K562 (cell line): ENCODE data around the gene MSX1.

Source experiments
- BACH1 ChIP-seq: fragments of 200-800 bp; sonication (Bioruptor generic); IDR thresholded peaks from 2 replicates; pipeline ENCODE4 v1.6.1; 2016; ENCODE audit warnings: missing genetic modification characterization, missing compliant biosample characterization
- CEBPB ChIP-seq: fragments of 450-650 bp; IDR thresholded peaks from 2 replicates; pipeline ENCODE4 v1.6.1; 2016; ENCODE audit warnings: missing genetic modification characterization, missing compliant biosample characterization
- CHD1 ChIP-seq: fragments of 200-600 bp; sonication (generic); IDR thresholded peaks from one replicate; pipeline ENCODE4 v1.6.1; 2012; ENCODE audit warnings: mild to moderate bottlenecking, moderate library complexity, low read length, inconsistent platforms
- CTCF ChIP-seq, 3 experiments: IDR thresholded peaks in 2 of 3; conservative IDR thresholded peaks in 1 of 3; 2 replicates each; pipeline ENCODE4 v1.5.1; 2011 to 2012; ENCODE audit warnings: low read length in 3 of 3, mild to moderate bottlenecking in 3 of 3, control low read depth in 2 of 3, improper control_type of control experiment in 1 of 3, inconsistent platforms in 1 of 3, low read depth in 1 of 3, mixed read lengths in 1 of 3, moderate library complexity in 1 of 3; ENCODE audit not compliant: insufficient read depth in 2 of 3
- E2F8 ChIP-seq: fragments of 450-650 bp; IDR thresholded peaks from 2 replicates; pipeline ENCODE4 v1.7.1; 2018; ENCODE audit warnings: mild to moderate bottlenecking, low read depth; ENCODE audit not compliant: partially characterized antibody
- MAFK ChIP-seq: IDR thresholded peaks from 2 replicates; pipeline ENCODE4 v1.6.1; 2011; ENCODE audit warnings: low read length, improper control_type of control experiment
- NCOA2 ChIP-seq, 2 experiments: fragments of 450-650 bp; IDR thresholded peaks; 2 replicates each; pipeline ENCODE4 v1.6.1; 2018; ENCODE audit warnings: mild to moderate bottlenecking in 2 of 2, moderate library complexity in 1 of 2; ENCODE audit not compliant: partially characterized antibody in 2 of 2
- POLR2AphosphoS5 ChIP-seq: IDR thresholded peaks from 2 replicates; pipeline ENCODE4 v1.6.1; 2011; ENCODE audit warnings: mild to moderate bottlenecking, low read depth, low read length, moderate library complexity; ENCODE audit not compliant: control insufficient read depth, insufficient read depth
- RAD21 ChIP-seq, 2 experiments: fragments of 250-450 bp in 1 of 2; fragments of 450-650 bp in 1 of 2; sonication (Bioruptor Pico) in 1 of 2; formaldehyde crosslinking in 1 of 2; IDR thresholded peaks in 1 of 2; conservative IDR thresholded peaks in 1 of 2; 2 replicates each; pipeline versions ENCODE4 v1.4.0 to v1.8.0; 2020 to 2022; ENCODE audit warnings: mild to moderate bottlenecking in 2 of 2, moderate library complexity in 1 of 2
- SMARCA4 ChIP-seq: fragments of 450-650 bp; IDR thresholded peaks from 2 replicates; pipeline ENCODE4 v1.6.1; 2016
- SREBF2 ChIP-seq: sonication (generic); formaldehyde crosslinking; IDR thresholded peaks from 2 replicates; pipeline ENCODE4 v1.4.0; 2020; ENCODE audit warnings: mild to moderate bottlenecking, missing genetic modification reagents
- TF ChIP-seq, protein P1 (sequence below): sonication (generic); formaldehyde crosslinking; IDR thresholded peaks from 2 replicates; pipeline ENCODE4 v1.4.0; 2020; ENCODE audit warnings: mild to moderate bottlenecking, missing genetic modification reagents
- TF ChIP-seq, protein P2 (sequence below): sonication (generic); formaldehyde crosslinking; IDR thresholded peaks from 2 replicates; pipeline ENCODE4 v1.8.1; 2023; ENCODE audit warnings: mild to moderate bottlenecking, missing genetic modification reagents, moderate library complexity
- TF ChIP-seq, protein P3 (sequence below), 2 experiments: fragments of 450-650 bp; formaldehyde crosslinking in 1 of 2; IDR thresholded peaks; 2 replicates each; pipeline versions ENCODE4 v1.4.0 to v1.6.1; 2014 to 2020; ENCODE audit warnings: mild to moderate bottlenecking in 2 of 2, borderline replicate concordance in 1 of 2, low read depth in 1 of 2

DNA sequence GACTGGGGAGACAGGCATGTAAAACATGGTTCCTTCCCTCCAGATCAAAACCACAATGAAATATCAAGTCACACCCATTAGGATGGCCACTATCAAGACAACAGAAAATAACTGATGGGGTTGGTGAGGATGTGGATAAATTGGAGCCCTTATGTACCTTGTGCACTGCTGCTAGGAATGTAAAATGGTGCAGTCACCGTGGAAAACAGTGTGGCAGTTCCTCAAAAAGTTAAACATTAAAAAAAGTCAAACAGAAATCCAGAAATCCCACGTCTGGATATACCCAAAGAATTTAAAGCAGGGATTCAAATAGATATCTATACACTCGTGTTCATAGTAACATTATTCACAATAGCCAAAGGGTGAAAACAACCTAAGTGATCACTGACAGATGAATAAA, 35.2 kb upstream of the MSX1 start:
- TF ChIP-seq CHD1 (no peak), NCOA2 (IDR thresholded peaks at IDR 0.05; ENCODE audit: partially characterized antibody in 2 of 2) (no peak), POLR2AphosphoS5 (no peak), RAD21 (CRISPR knock-in tag; conservative IDR thresholded peaks at IDR 0.05 in 1 of 2, IDR thresholded peaks at IDR 0.05 in 1 of 2) (no peak), CEBPB (no peak), CTCF (IDR thresholded peaks at IDR 0.05 in 2 of 3, conservative IDR thresholded peaks at IDR 0.05 in 1 of 3; ENCODE audit: insufficient read depth in 2 of 3, low read depth in 1 of 3, low read length in 3 of 3) (no peak), SREBF2 (no peak), E2F8 (no peak), MAFK (no peak), SMARCA4 (no peak), BACH1 (no peak)
- TF ChIP-seq, protein P1, sequence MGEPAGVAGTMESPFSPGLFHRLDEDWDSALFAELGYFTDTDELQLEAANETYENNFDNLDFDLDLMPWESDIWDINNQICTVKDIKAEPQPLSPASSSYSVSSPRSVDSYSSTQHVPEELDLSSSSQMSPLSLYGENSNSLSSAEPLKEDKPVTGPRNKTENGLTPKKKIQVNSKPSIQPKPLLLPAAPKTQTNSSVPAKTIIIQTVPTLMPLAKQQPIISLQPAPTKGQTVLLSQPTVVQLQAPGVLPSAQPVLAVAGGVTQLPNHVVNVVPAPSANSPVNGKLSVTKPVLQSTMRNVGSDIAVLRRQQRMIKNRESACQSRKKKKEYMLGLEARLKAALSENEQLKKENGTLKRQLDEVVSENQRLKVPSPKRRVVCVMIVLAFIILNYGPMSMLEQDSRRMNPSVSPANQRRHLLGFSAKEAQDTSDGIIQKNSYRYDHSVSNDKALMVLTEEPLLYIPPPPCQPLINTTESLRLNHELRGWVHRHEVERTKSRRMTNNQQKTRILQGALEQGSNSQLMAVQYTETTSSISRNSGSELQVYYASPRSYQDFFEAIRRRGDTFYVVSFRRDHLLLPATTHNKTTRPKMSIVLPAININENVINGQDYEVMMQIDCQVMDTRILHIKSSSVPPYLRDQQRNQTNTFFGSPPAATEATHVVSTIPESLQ (CRISPR knock-in tag) = no peak
- TF ChIP-seq, protein P2, sequence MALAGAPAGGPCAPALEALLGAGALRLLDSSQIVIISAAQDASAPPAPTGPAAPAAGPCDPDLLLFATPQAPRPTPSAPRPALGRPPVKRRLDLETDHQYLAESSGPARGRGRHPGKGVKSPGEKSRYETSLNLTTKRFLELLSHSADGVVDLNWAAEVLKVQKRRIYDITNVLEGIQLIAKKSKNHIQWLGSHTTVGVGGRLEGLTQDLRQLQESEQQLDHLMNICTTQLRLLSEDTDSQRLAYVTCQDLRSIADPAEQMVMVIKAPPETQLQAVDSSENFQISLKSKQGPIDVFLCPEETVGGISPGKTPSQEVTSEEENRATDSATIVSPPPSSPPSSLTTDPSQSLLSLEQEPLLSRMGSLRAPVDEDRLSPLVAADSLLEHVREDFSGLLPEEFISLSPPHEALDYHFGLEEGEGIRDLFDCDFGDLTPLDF (CRISPR knock-in tag) = no peak
- TF ChIP-seq, protein P3, sequence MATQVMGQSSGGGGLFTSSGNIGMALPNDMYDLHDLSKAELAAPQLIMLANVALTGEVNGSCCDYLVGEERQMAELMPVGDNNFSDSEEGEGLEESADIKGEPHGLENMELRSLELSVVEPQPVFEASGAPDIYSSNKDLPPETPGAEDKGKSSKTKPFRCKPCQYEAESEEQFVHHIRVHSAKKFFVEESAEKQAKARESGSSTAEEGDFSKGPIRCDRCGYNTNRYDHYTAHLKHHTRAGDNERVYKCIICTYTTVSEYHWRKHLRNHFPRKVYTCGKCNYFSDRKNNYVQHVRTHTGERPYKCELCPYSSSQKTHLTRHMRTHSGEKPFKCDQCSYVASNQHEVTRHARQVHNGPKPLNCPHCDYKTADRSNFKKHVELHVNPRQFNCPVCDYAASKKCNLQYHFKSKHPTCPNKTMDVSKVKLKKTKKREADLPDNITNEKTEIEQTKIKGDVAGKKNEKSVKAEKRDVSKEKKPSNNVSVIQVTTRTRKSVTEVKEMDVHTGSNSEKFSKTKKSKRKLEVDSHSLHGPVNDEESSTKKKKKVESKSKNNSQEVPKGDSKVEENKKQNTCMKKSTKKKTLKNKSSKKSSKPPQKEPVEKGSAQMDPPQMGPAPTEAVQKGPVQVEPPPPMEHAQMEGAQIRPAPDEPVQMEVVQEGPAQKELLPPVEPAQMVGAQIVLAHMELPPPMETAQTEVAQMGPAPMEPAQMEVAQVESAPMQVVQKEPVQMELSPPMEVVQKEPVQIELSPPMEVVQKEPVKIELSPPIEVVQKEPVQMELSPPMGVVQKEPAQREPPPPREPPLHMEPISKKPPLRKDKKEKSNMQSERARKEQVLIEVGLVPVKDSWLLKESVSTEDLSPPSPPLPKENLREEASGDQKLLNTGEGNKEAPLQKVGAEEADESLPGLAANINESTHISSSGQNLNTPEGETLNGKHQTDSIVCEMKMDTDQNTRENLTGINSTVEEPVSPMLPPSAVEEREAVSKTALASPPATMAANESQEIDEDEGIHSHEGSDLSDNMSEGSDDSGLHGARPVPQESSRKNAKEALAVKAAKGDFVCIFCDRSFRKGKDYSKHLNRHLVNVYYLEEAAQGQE (IDR thresholded peaks at IDR 0.05; ENCODE audit: borderline replicate concordance) = no peak
- TF ChIP-seq, protein P3 (CRISPR knock-in tag; IDR thresholded peaks at IDR 0.05; ENCODE audit: low read depth) = no peak
